Cardiac septum (tissue), 1 donor: ENCODE measurements around the gene METTL25. TPM values are rescaled to one million over a fixed set of nuclear protein-coding genes. Genes with fewer than 3 reads are reported as not detected.

ENCODE experiments used
- DNase-seq: peaks from one replicate; pipeline ENCODE4 v3.0.0-alpha.2; 2020; ENCODE audit warnings: low spot score
- intact Hi-C: fragments of 100-400 bp; cut with DNase I; formaldehyde crosslinking; loops from one replicate; pipeline ENCODE4 v1.14.0; 2022
- total RNA-seq: library from RNA; stranded (reverse); fragmentation: NEBNext Ultra II Directional; extraction: Animal tissue kit (Norgen Biotek cat#: 25700); gene quantifications from one replicate; pipeline ENCODE4 v1.2.1, GENCODE V29; 2021
- donor health status: DM: no; HTN: no; CAD: no.

METTL25 gene
- total RNA-seq, 1 donor from 2014 or later = 17.8 TPM

DNA sequence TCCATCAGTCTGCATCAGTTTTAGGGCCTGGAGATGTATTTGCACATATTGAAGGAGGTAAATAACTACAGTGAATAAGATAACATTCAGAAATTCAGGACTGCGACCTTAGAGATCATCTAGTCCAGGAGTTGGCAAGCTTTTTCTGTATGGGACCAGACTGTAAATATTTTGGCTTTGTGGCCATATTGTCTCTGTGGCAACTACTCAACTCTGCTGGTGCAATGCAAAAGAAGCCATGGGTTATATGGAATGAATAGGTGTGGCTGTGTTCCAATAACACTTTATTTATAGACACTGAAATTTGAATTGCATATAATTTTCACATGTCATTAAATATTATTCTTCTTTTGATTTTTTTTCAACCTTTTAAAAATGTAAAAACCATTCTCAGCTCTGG is 156.6 kb downstream of the METTL25 start:
- intact Hi-C loops = no loop called here
- DNase-seq = no peak

DNA sequence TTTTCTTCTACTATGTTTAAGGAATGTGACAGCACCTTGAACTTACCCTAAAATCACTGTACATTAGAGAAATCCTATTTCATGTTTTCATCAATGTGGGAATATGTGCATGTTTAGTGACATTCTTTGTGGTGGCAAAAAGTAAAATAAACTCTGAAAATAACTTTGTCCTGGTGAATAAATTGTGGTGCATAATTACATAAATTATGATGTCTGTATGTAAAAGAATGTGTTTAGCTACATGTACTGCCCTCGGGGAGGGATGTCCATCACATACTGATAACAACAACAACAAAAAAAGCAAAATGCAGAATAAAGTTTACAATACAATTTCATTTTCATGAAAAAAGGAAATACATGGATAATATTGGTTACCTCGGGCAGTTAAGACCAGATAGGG is 157.3 kb downstream of the METTL25 start:
- intact Hi-C loops = no loop called here
- no peak for DNase-seq

DNA sequence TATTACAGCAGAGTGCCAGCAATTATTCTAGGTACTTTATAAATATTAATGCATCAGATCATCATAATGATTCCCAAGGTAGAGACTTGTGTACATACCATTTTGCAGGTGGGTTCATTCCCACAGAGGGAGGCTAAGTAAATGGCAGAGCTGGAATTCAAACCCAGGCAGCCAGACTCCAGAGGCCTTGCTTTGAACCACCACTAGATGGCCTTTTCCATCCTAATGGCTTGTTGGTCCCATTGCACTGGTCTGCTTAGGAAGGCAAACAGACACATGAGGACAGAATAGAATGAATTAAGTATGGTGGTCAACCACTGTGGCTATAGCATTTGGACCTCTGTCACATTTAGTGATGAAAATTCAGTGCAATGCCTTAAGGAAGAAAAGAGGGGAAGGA is 158.7 kb downstream of the METTL25 start:
- DNase-seq = no peak
- intact Hi-C loops = no loop called here

DNA sequence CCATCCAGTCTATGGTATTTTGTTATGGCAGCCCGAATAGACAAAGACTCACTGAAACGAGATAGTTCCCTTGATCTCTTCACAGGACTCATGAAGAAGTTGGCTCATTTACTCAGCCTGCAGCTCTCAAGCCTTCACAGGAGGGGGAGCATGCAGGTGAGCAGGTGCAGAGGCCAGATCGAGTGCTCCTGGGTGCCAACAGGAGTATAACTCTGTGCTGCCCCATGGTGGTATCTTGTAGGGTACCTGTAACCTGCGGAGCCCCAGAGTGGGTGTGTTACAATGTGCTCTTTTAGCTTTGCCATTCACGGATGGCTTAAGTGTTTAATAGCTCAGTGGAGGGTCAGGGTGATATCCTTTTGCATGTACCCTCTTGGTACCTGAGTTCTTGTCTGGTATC is 159.5 kb downstream of the METTL25 start:
- intact Hi-C loops = no loop called here
- DNase-seq = no peak

DNA sequence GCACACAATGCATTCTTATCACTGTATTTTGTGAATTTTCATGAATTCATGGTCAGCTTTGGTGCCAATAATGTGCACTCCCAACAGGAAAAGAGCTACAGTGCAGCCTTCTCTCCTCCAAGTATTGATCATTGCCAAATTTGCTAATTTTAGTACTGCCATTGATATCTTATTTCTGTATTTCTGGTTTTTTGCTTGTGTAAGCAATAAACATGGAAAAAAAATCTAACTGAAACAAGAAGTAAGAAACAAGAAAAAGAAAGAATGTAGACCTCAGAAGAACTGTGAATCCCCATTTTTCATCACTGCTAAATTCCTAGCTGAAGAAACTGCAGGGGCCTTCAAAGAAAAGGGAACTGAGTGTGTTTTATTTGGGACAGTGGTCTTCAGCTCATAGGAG is 161.2 kb downstream of the METTL25 start:
- DNase-seq = no peak
- intact Hi-C loops = no loop called here

DNA sequence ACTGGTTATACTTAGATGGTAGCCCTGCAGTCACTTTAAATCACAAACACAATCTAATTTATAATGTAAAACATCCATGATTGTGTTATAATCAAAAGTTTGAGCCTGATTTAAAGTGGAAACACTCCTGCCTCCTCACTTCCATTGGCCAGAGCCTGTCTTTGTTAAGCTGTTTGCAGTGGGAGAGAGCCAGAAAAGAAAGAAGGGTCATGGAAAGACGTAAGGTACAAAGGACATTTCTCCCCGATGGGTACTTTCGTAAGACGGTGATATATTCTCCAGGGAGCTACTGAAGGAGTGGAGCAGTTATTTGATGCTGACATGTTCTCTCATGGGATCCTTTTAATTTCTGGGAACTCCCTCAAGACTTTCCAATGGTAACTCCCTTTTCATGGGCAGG is 164.0 kb downstream of the METTL25 start:
- intact Hi-C loops = no loop called here
- DNase-seq = no peak

DNA sequence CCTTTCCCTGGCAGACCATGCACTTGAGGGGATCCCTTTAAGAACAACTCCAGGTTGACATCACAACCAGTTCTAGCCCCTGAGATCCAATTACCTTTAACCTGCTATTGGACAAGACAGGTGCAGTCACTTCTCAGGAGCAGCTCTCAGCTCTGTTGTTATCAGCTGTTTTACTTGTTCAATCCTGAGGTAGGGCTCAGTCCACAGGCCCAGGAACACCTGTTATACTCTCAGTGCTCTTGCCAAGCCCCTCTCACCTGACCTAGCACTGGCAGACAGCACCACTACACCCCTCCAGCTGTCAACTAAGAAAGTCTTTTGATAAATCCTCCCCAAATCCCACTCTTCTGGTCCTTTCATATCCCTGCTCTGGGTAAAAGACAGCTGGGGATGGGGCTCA is 164.4 kb downstream of the METTL25 start:
- DNase-seq = no peak
- intact Hi-C loops = no loop called here

DNA sequence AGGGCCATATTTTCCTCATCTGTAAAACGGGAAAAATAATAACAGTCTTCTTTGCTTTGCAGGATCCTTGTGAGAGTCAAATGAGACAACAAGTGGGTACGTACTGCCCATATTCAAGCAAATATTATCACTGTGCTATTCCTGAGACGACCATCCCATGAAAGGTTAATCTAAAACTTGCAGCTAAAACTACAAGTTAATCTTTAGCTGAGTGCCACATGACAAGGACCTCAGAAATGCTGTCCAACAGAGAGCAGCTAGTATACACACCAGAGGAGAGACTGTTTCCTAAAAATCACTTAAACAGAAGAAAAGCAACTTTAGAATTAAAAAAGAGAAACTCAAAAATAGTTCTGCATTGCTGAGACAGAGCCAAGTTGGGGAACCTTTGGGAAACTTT is 165.7 kb downstream of the METTL25 start:
- intact Hi-C loops = no loop called here
- no peak for DNase-seq

DNA sequence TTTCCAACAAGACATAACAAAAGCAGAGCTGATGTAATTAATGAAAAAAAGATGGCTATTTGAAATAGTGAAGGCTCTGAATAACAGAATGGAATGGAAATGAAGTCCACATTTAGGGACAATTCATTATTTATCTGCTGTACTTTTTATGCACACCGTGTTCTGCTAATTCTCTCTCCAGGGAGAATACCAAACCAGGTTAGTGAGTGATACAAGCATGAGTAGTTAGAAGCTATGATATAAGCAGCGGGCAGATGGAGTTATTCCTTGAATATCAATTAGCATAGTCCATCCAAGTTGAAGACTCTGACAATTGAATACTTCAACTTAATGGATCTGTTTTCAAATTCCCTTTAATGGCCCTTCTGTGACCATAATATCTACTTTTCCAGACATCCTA is 166.3 kb downstream of the METTL25 start:
- no peak for DNase-seq
- intact Hi-C loops = no loop called here

DNA sequence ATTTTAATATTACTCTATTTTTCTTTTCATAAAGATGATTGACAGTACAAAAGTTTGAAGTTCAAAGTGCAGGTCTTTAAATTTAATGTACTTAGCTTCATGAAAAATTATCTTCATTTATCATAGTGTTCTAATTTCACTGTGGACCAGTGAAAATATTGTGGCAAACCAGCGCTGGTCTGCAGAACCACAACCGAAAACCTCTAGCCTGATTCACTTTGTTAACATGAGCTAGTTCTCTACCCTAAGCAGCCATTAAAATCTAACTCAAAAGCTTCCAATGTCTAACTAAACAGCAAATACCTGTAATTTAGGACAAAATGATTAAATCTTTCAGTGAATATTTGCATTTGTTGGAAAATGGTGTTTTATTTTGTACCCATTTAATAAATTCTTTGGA is 167.3 kb downstream of the METTL25 start:
- intact Hi-C loops = no loop called here
- no peak for DNase-seq

DNA sequence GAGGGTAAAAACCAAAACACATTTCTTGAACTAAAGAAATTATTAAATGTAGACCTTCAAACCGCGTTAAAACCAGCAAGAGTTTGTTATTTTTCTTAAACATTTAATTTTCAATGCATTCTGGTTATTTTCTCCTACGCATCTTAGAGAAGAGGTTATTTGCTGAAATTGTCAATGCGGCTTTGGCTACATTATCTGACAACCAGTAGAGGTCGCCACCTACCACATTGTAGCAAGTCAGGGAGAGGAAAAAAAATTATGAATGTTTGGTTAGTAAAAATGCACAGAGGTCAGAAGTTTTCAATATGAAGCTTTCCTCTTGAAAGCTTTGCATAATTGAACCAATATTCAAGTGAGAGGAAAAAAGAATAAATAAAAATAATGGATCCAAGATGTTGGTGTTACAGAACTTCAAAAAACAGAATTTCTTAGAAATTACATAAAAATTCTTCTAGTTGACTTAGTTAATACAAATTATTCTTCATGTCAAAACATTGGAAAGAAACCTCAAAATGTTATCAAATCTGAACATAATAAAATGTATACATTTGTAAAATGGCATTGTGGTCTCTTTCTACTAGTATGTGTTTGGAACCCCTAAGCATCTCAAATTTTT is 168.9 kb downstream of the METTL25 start:
- no peak for DNase-seq
- intact Hi-C loops = no loop called here

Other genes starting within 250 kb of the METTL25 start
- gene CCDC59, start 142 bp upstream of the METTL25 start, total RNA-seq = 23.5 TPM